Liver (tissue), 3 donors: Measurements from ENCODE around the gene GCC1.

Source experiments
- ATF3 ChIP-seq: IDR thresholded peaks from 2 replicates; pipeline ENCODE4 v1.6.1; 2016; ENCODE audit warnings: antibody characterized with exemption
- CTCF ChIP-seq: fragments of 150-350 bp; IDR thresholded peaks from 2 replicates; pipeline ENCODE4 v1.5.1; 2017; ENCODE audit warnings: improper control_type of control experiment, low read depth, low read length; ENCODE audit not compliant: missing input control
- EGR1 ChIP-seq, 2 donors: IDR thresholded peaks; 2 replicates each; pipeline ENCODE4 v1.6.1; 2016 to 2018; ENCODE audit warnings: antibody characterized with exemption in 2 of 2, low read depth in 2 of 2
- FOXA1 ChIP-seq: IDR thresholded peaks from 2 replicates; pipeline ENCODE4 v1.6.1; 2016; ENCODE audit warnings: antibody characterized with exemption
- GABPA ChIP-seq, 2 donors: IDR thresholded peaks in 1 of 2; conservative IDR thresholded peaks in 1 of 2; 2 replicates each; pipeline ENCODE4 v1.6.1; 2016; ENCODE audit warnings: antibody characterized with exemption in 2 of 2, mild to moderate bottlenecking in 1 of 2, moderate library complexity in 1 of 2
- HNF4A ChIP-seq, 2 donors: conservative IDR thresholded peaks; 2 replicates each; pipeline ENCODE4 v1.6.1; 2016; ENCODE audit warnings: antibody characterized with exemption in 2 of 2, mild to moderate bottlenecking in 2 of 2
- HNF4G ChIP-seq: IDR thresholded peaks from 2 replicates; pipeline ENCODE4 v1.6.1; 2016; ENCODE audit warnings: antibody characterized with exemption
- JUND ChIP-seq, 2 donors: IDR thresholded peaks; 2 replicates each; pipeline ENCODE4 v1.6.1; 2016; ENCODE audit warnings: antibody characterized with exemption in 2 of 2
- RAD21 ChIP-seq, 2 donors: IDR thresholded peaks; 2 replicates each; pipeline ENCODE4 v1.6.1; 2016; ENCODE audit warnings: antibody characterized with exemption in 2 of 2, mild to moderate bottlenecking in 2 of 2
- SP1 ChIP-seq: IDR thresholded peaks from 2 replicates; pipeline ENCODE4 v1.6.1; 2018; ENCODE audit warnings: antibody characterized with exemption, mild to moderate bottlenecking
- YY1 ChIP-seq: IDR thresholded peaks from 2 replicates; pipeline ENCODE4 v1.6.1; 2016; ENCODE audit warnings: antibody characterized with exemption, mild to moderate bottlenecking
- TF ChIP-seq, protein P1 (sequence below): IDR thresholded peaks from 2 replicates; pipeline ENCODE4 v1.6.1; 2016; ENCODE audit warnings: antibody characterized with exemption, mild to moderate bottlenecking
- TF ChIP-seq, protein P2 (sequence below): IDR thresholded peaks from 2 replicates; pipeline ENCODE4 v1.6.1; 2016; ENCODE audit warnings: antibody characterized with exemption
- donor health status: healthy.
- donor health status: healthy.

GRCh38 chr7:127609297-127609696 is 23.9 kb upstream of the GCC1 start:
- no peak for TF ChIP-seq CTCF
- no peak for TF ChIP-seq RAD21 (IDR thresholded peaks at IDR 0.05)
- TF ChIP-seq GABPA (IDR thresholded peaks at IDR 0.05 in 1 of 2, conservative IDR thresholded peaks at IDR 0.05 in 1 of 2): no peak
- TF ChIP-seq, protein P1, sequence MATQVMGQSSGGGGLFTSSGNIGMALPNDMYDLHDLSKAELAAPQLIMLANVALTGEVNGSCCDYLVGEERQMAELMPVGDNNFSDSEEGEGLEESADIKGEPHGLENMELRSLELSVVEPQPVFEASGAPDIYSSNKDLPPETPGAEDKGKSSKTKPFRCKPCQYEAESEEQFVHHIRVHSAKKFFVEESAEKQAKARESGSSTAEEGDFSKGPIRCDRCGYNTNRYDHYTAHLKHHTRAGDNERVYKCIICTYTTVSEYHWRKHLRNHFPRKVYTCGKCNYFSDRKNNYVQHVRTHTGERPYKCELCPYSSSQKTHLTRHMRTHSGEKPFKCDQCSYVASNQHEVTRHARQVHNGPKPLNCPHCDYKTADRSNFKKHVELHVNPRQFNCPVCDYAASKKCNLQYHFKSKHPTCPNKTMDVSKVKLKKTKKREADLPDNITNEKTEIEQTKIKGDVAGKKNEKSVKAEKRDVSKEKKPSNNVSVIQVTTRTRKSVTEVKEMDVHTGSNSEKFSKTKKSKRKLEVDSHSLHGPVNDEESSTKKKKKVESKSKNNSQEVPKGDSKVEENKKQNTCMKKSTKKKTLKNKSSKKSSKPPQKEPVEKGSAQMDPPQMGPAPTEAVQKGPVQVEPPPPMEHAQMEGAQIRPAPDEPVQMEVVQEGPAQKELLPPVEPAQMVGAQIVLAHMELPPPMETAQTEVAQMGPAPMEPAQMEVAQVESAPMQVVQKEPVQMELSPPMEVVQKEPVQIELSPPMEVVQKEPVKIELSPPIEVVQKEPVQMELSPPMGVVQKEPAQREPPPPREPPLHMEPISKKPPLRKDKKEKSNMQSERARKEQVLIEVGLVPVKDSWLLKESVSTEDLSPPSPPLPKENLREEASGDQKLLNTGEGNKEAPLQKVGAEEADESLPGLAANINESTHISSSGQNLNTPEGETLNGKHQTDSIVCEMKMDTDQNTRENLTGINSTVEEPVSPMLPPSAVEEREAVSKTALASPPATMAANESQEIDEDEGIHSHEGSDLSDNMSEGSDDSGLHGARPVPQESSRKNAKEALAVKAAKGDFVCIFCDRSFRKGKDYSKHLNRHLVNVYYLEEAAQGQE: no peak
- no peak for TF ChIP-seq HNF4G
- TF ChIP-seq FOXA1: no peak
- TF ChIP-seq EGR1 (IDR thresholded peaks at IDR 0.05; ENCODE audit: low read depth in 2 of 2): no peak
- TF ChIP-seq YY1: no peak
- TF ChIP-seq SP1: no peak
- TF ChIP-seq, protein P2, sequence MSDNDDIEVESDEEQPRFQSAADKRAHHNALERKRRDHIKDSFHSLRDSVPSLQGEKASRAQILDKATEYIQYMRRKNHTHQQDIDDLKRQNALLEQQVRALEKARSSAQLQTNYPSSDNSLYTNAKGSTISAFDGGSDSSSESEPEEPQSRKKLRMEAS: no peak
- no peak for TF ChIP-seq HNF4A (conservative IDR thresholded peaks at IDR 0.05)
- TF ChIP-seq ATF3: no peak
- no peak for TF ChIP-seq JUND (IDR thresholded peaks at IDR 0.05)
